Vagina (tissue), 2 donors: ENCODE results near the gene CTBP1.

ENCODE experiments used
- CTCF ChIP-seq, 3 experiments: fragments of 450-650 bp in 2 of 3; fragments of 200-600 bp in 1 of 3; sonication (generic) in 1 of 3; IDR thresholded peaks; one replicate each; pipeline ENCODE4 v1.5.1; 2017 to 2019; ENCODE audit warnings: antibody characterized with exemption in 3 of 3, mild to moderate bottlenecking in 2 of 3, moderate library complexity in 2 of 3
- POLR2A ChIP-seq, 2 donors: fragments of 450-650 bp; IDR thresholded peaks; one replicate each; pipeline ENCODE4 v1.6.1; 2017; ENCODE audit warnings: antibody characterized with exemption in 2 of 2, mild to moderate bottlenecking in 2 of 2, moderate library complexity in 2 of 2

- TF ChIP-seq CTCF (IDR thresholded peaks at IDR 0.05): no peak
- TF ChIP-seq POLR2A (IDR thresholded peaks at IDR 0.05): no peak
Measured at GRCh38 chr4:1176398-1177273, 72.3 kb downstream of the CTBP1 start.
